Cardiac septum (tissue), 1 donor: Measurements from ENCODE around the gene PROP1. TPM values are rescaled to one million over a fixed set of nuclear protein-coding genes. Genes with fewer than 3 reads are reported as not detected.
"Not testable (repeated sequence)": the region's sequence is repeated elsewhere in the genome, so short reads cannot be mapped to it uniquely, and the experiment has no call there.

ENCODE experiments used
- DNase-seq: peaks from one replicate; pipeline ENCODE4 v3.0.0-alpha.2; 2020; ENCODE audit warnings: low spot score
- intact Hi-C: fragments of 100-400 bp; cut with DNase I; formaldehyde crosslinking; loops from one replicate; pipeline ENCODE4 v1.14.0; 2022
- total RNA-seq: library from RNA; stranded (reverse); fragmentation: NEBNext Ultra II Directional; extraction: Animal tissue kit (Norgen Biotek cat#: 25700); gene quantifications from one replicate; pipeline ENCODE4 v1.2.1, GENCODE V29; 2021
- donor health status: DM: no; HTN: no; CAD: no.

The PROP1 gene
- total RNA-seq, 1 donor from 2014 or later: not detected

DNA sequence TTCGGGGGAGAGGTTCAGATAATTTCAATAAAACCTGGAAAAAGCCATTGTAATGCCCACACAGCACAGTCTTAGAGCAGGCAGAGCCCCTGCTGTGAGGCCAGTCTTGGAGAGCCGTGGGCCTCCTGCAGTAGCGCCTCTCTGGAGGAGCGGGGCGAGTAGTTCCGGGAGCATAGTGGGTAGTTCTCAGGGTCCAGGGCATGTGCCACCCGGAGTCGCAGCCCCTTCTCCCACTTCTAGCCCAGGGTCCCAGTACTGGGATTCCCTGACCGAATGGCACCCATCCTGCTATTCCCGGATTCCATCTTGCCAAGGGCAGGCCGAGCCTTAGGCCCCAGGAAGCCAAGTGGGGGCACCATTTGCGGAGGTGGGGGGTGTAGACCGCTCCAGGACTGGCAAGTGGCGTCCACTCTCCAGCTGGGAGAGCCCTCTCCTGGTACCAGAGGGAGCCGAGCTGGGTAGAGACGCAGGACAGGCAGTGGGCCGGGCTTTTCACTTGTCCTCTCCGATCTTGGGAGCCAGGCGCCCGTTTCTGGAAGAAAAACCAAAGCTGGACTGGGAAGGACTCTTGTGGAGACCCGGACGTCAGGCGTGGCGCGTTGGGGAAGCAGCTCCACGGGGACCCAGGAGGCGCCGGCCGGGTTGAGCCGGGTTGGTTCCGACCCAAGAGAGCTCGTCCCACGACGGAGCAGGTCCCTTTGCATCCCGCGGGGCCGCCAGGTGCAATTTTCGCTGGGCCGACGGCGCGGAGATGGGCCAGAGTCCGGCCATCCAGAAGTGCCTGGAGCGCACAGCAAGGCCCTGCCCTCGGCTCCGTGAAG, 12.1 kb downstream of the PROP1 start:
- intact Hi-C loops: no loop called here
- DNase-seq: no peak

DNA sequence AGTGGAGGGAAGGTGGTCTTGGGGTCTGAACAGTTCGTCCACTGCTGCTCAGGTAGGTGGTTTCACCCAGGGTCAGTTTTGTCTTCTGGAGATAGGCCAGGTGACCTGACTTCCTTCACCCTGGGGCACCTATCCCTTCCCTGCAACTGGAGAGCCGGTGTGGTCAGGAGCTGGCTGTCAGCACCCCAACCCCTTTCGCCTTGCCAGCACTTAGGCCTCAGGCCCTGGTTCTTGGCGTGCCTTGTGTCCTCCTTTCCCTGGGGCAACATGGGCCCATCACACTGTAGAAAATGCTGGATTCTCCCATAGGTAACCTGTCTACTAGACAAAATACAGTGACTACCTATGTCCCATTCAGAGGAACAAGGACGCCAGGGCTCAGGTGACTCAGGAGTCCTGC, 13.1 kb downstream of the PROP1 start:
- DNase-seq: no peak
- intact Hi-C loops: no loop called here

DNA sequence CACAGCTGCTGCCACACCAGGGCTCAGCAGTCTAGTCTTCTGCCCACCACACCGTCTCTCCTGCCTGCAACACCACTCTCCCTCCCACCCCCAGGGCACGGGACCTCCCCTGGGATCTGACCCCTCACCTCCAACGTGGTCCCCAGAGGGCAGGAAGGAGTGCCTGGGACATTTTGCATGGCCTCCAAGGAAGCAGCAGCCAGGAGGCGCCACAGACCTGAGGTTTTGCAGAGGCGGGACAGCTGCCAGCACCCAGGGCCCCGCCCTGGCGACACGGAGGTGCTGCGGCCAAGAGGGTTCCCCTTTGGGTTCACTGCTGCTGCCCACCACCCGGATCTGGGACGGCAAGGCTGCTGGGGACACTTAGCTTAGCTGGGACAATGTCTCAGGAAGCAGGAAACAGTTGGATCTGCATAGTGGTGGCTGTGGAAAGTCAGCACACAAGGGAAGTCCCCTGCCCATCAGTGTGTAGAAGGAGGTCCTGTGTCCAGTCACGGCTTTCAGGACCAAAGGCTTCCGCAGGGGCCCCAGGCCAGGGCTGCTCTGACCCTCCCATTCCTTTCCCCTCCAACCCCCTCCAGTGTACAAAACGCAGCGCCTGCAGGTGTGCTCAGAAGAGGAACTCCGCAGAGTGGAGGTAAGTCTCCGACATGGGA, 13.8 kb downstream of the PROP1 start:
- DNase-seq: no peak
- intact Hi-C loops: no loop called here

GRCh38 chr5:177981296-177982071, 14.6 kb downstream of the PROP1 start:
- intact Hi-C loops: no loop called here
- no peak for DNase-seq

DNA sequence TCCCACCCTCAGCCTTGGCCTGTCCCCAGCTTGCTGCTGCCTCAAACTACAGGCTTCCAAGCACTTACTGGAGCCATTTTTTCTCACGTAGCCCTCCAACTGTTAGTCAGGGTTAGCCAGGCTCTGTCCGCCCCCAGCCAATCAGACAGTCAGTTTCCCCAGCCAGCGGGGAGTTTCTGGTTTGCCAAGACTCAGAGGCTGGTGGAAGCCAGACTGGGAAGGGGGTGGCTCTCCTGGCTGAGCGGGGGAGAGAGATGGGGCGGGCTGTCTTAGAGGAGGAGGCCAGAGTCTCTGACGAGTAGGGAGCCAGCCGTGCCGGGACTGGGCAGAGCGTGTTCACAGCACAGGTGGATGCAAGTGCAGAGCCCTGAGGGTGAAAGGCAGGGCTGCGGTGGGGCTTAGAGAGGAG, 15.3 kb downstream of the PROP1 start:
- DNase-seq: no peak
- intact Hi-C loops: no loop called here

DNA sequence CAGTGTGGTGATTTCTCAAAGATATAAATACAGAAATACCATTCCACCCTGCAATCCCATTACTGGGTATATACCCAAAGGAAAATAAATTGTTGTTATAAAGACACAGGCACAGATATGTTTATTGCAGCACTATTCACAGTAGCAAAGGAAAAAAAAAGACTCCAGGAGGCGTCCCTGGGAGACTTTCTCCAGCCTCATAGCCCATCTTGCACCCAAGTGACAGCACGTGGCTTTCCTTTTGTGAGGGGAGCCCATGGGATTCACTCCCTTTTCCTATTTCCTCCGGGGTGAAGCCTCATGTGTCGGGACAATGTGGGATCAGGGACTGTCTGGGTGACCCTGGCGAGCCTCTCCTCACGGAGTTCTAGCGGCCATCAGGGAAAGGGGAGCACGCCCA, 18.4 kb downstream of the PROP1 start:
- DNase-seq, intact Hi-C loops: not testable (repeated sequence)

DNA sequence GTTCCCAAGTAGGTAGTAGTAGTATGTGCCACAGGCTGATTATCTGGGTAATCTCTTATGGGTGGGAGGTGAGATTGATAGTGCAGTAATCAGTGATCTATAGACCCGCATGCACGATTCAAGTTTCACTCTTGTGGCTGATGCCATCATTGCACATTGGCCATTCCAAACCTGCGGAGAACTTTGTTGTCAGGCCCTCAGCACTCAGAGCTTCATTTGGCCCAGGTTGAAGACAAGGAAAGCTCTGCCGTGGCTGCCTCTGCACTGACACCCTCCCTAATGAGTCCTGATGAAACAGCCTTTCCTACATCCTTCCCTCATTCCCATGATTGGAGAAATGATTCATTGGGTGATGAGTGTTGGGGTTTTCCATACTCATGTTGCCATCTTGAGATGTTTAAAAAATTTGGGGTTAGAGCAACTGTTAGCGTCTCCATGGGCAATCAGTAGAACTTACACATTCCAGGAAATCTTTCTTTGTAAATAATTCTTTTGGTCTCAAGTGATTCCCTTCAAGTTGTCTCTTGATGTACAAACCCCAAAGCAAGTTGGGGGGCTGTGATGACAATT, 22.9 kb downstream of the PROP1 start:
- intact Hi-C loops: no loop called here
- DNase-seq: no peak

DNA sequence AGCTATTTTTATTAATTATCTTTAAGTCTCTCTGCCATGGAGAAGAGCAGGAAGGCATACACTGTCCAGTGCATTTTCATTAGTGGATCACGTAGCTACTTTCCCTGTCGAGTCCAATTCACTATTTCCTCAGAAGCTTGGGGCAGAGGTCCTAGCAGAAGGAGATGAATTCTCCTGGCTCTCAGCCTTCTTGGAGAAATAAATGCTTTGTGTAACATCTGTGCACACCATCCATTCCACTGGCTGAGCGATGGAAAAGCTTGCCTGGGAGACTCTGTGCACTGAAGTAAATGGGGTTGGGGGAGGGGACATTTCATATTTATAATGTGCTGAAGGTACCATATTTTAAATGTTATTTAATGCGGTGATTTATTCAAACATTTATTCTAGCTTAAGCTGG, 23.4 kb downstream of the PROP1 start:
- intact Hi-C loops: no loop called here

GRCh38 chr5:177972014-177972413, 24.0 kb downstream of the PROP1 start:
- intact Hi-C loops, DNase-seq: not testable (repeated sequence)

More for the DNA sequence above, 23.4 kb downstream of the PROP1 start:
- DNase-seq: no peak

- intact Hi-C loops: no loop called here
- DNase-seq: no peak
These were observed 27.3 kb downstream of the PROP1 start for GRCh38 chr5:177968661-177969211.

DNA sequence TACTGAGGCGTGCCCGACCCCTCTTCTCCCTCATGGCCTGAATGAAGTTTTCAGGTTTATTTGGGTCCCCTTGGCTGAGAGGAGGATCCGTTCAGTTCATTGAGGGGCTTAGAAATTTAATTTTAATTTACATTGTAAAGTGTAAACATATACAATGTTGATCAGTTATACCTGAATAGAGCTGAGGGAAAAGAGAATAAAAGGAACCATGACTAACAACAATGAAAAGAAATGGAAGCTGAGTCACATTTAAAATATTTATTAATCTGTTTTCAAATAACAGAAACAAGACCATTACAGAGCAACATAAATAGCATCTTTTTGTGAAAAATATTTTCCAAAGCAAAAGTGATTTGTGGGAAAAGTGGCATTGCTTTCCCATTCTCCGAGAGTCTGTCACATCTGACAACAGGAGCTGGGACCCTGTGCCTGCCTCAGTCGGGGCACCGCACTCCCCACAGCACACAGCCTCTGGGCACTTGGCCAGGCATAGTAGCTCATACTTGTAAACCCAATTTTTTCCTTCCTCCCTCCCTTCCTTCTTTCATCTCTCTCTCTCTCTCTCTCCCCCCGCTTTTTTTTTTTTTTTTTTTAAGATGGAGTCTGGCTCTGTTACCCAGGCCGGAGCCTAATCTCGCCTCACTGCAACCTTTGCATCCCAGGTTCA, 28.7 kb downstream of the PROP1 start:
- intact Hi-C loops: no loop called here
- DNase-seq: no peak

- intact Hi-C loops: no loop called here
- DNase-seq: no peak
These were observed 29.2 kb downstream of the PROP1 start for GRCh38 chr5:177966839-177967166.

DNA sequence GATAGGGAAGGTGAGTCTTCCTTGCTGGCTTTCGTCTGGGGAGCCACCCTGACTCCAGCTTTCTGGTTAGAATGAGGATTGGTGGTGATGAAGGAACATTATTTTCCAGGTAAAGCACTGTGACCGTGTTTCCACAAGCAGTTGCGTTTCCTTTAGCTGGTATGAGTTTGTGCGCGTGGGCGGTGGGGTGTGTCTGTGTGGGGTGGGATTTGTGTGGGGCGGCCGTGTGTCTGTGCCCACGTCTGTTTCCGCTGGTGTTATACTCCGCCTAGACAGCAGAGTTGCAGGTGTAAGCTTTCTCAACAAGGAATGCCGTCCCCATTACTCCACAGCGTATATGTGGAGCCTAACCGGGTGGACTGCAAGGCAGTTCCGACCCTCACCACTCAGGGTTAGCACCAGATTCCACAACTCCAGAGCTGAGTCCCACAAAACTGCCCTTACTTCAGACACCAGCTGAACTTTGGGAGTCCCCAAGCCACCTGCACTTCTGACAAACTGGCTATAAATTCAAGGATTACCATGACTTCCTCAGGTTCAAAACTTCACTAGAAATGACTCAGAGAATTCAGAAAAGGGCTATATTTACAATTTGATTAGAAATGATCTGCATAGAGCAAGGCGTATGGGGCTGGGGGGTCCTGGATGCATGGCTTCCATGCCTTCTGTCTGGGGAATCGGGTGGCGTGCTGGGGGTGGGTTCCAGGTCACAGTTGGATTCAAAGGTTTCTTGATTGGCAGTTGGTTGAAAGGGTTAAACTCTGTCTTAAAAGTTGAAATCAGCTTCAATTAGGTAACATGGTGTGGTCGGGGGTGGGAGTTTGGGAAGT, 29.8 kb downstream of the PROP1 start:
- intact Hi-C loops: no loop called here
- no peak for DNase-seq

DNA sequence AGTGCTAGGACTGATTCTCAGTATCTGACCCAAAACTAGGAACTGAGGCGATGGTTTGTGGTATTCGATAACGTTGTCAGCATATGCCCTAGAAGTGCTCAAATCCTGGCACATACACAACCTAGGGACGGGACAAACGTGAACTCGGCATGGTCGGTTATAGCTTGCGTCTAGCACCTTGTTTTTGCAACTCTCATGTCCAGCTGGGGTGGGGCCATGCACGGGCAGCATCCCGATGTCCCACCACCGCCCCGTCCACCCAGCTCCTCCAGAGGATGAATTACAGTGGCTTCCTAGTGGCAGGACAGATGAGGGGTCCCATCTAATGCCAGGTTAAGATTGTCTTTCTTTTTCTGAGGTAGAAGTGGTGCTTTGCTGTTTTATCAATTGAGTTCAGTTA, 31.6 kb downstream of the PROP1 start:
- intact Hi-C loops: no loop called here
- DNase-seq: no peak

DNA sequence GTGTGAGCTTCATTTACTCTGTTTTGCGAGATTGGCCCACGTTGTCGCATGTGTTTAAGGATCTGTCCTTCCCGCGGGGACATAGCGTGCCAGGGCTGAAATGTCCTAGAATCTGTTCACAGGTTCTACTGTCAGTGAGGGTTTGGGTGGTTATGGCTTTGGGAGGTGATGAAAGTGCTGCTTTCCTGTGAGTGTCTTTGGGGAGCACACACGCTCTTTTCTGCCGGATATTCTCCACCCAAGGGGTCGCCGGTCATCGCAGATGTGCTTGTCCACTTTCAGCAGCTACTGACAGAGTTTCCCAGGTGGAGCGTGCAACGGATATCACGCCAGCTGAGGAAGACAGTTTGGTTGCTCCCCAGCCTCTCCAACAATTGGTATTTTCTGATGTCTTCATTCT, 32.1 kb downstream of the PROP1 start:
- intact Hi-C loops: no loop called here
- no peak for DNase-seq

DNA sequence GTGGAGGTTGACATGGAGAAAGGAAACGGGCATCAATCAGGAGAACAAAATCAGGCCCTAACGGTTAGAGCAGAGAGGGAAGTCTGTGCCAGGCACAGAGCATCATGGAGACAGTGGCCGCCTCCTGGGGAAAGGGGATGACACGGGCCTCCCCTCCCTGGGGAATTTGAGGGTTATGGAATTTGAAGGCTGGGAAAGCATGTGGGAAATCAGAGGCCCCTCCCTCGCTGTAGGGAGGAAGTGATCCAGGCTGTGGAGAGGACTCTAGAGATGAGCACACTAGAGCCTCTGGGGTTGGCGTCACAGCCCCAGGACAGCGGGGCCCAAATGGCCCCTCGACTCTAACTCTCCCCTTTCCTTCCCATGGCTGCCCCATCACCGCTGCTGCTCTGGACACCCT, 36.7 kb downstream of the PROP1 start:
- DNase-seq: no peak
- intact Hi-C loops: no loop called here

DNA sequence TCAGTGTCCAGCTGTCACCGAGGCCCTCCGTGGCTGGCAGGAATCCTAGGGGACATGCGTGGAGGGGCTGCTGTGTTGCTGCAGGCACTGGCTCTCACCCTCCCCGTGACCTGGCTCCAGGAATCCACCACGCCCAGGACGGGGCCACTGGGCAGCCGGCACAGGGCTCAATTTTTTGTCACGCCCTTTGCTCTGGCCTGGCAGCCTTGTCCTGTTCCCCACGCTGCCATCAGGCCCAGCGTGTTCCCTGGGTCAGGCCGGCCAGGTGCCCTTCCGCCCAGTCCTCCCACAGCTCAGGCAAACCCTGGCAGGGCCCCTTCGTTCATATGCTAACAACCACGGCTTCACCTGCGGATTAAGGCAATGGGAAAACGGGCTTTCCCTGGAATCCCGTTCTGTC, 37.3 kb downstream of the PROP1 start:
- no peak for DNase-seq
- intact Hi-C loops: no loop called here

DNA sequence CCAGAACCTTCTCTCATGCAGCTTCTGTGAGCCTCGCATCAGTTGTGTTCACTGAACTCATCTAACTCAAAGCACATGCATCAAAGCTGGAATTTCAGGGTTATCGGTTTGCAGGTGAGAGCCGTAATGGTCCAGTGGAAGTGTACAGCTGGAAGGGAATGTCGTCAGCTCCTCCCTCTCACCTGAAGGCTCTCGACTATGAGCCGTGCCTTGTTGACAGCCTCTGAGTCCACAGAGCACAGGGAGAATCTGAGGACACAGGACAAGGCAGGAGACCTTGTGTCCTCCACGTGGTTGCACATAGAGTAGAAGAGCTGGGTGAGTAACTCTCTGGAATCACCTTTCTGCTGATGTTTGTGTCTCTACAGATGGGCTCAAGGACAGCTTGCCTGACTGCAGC, 38.8 kb downstream of the PROP1 start:
- no peak for DNase-seq
- intact Hi-C loops: no loop called here

DNA sequence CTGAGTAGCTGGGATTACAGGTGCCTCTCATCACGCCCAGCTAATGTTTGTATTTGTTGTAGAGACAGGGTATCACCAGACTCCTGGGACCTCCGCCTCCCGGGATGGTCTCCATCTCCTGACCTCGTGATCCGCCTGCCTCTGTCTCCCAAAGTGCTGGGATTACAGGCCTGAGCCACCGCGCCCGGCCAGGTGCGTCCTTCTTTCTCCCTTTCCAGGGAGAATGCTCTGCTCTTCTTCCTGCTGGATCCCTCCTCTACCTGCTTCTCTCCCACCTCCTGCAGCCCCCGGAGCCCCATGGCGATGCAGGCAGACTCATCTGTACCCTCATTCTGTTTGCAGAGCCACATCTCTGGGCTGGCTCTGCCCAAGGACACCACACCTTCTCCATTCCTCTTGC, 42.9 kb downstream of the PROP1 start:
- intact Hi-C loops, DNase-seq: not testable (repeated sequence)
